ENCODE data around the gene CARF. TPM values are rescaled to one million over a fixed set of nuclear protein-coding genes. Genes with fewer than 3 reads are reported as not detected.

The CARF gene
- total and polyA plus RNA-seq, 2 of the 13 experiments (the other 11 are each of a cell fraction or from before 2014, with no cell fraction given): 3.0 to 5.4 TPM

DNA sequence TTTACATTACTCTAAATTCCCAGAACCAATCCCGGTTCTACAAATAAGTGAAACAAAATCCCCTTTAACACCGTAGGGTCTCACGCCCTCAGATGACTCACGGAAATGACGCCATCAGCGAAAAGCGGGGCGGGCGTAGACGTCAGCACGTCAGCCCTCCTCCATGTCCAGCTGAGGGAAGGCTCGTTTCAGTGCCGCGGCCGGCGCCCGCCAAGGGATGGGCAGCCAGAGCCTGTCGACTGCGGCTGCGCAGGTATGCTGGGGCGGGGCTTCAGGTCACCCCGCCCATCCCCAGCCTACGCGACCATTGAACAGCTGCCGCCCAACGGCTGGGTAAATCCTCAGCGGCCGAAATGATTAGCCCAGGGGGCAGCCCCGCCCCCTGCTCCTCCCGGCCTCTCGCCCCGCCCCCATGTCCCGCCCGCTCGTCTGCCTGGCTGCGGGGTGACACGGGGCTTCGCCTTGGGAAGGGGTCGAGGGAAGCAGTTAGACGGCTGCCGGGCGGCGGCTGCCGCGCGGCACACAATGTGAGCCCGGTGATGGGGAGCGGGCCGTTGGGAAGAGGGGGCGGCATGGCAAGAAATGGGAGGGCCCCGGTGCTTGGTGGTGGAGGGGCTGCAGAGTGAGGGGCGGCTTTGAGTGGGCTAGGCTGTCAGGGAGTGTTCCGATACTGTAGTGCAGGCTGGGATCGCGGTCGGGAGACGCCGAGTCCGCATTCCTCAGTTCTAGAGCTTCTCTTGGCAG is 102.6 kb downstream of the CARF start, which contains the start of gene NBEAL1 (continued):
- TF ChIP-seq, protein P1, sequence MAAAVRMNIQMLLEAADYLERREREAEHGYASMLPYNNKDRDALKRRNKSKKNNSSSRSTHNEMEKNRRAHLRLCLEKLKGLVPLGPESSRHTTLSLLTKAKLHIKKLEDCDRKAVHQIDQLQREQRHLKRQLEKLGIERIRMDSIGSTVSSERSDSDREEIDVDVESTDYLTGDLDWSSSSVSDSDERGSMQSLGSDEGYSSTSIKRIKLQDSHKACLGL (CRISPR knock-in tag; IDR thresholded peaks at IDR 0.05): peak; percentile 71
- no peak for TF ChIP-seq SCMH1 (CRISPR knock-in tag; IDR thresholded peaks at IDR 0.05; ENCODE audit: borderline replicate concordance)
- peak; percentile 89 for TF ChIP-seq ZNF501 (CRISPR knock-in tag; IDR thresholded peaks at IDR 0.05)
- TF ChIP-seq, protein P2, sequence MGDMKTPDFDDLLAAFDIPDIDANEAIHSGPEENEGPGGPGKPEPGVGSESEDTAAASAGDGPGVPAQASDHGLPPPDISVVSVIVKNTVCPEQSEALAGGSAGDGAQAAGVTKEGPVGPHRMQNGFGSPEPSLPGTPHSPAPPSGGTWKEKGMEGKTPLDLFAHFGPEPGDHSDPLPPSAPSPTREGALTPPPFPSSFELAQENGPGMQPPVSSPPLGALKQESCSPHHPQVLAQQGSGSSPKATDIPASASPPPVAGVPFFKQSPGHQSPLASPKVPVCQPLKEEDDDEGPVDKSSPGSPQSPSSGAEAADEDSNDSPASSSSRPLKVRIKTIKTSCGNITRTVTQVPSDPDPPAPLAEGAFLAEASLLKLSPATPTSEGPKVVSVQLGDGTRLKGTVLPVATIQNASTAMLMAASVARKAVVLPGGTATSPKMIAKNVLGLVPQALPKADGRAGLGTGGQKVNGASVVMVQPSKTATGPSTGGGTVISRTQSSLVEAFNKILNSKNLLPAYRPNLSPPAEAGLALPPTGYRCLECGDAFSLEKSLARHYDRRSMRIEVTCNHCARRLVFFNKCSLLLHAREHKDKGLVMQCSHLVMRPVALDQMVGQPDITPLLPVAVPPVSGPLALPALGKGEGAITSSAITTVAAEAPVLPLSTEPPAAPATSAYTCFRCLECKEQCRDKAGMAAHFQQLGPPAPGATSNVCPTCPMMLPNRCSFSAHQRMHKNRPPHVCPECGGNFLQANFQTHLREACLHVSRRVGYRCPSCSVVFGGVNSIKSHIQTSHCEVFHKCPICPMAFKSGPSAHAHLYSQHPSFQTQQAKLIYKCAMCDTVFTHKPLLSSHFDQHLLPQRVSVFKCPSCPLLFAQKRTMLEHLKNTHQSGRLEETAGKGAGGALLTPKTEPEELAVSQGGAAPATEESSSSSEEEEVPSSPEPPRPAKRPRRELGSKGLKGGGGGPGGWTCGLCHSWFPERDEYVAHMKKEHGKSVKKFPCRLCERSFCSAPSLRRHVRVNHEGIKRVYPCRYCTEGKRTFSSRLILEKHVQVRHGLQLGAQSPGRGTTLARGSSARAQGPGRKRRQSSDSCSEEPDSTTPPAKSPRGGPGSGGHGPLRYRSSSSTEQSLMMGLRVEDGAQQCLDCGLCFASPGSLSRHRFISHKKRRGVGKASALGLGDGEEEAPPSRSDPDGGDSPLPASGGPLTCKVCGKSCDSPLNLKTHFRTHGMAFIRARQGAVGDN (CRISPR knock-in tag; IDR thresholded peaks at IDR 0.05): peak; percentile 91
- TF ChIP-seq, protein P3, sequence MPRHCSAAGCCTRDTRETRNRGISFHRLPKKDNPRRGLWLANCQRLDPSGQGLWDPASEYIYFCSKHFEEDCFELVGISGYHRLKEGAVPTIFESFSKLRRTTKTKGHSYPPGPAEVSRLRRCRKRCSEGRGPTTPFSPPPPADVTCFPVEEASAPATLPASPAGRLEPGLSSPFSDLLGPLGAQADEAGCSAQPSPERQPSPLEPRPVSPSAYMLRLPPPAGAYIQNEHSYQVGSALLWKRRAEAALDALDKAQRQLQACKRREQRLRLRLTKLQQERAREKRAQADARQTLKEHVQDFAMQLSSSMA (CRISPR knock-in tag; IDR thresholded peaks at IDR 0.05): 0 out of 2 replicates have a peak, but pooled peaks have one; percentile 62
- TF ChIP-seq, protein P4, sequence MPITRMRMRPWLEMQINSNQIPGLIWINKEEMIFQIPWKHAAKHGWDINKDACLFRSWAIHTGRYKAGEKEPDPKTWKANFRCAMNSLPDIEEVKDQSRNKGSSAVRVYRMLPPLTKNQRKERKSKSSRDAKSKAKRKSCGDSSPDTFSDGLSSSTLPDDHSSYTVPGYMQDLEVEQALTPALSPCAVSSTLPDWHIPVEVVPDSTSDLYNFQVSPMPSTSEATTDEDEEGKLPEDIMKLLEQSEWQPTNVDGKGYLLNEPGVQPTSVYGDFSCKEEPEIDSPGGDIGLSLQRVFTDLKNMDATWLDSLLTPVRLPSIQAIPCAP (CRISPR knock-in tag; IDR thresholded peaks at IDR 0.05; ENCODE audit: low read depth): no peak
- peak; percentile 78; the same call in 1 of the 2 replicates for TF ChIP-seq ZNF772 (CRISPR knock-in tag; IDR thresholded peaks at IDR 0.05)
- peak; percentile 86; the same call in 1 of the 2 replicates for TF ChIP-seq ZNF563 (CRISPR knock-in tag; IDR thresholded peaks at IDR 0.05)
- TF ChIP-seq, protein P5, sequence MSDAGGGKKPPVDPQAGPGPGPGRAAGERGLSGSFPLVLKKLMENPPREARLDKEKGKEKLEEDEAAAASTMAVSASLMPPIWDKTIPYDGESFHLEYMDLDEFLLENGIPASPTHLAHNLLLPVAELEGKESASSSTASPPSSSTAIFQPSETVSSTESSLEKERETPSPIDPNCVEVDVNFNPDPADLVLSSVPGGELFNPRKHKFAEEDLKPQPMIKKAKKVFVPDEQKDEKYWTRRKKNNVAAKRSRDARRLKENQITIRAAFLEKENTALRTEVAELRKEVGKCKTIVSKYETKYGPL (CRISPR knock-in tag; IDR thresholded peaks at IDR 0.05): no peak
- TF ChIP-seq EHMT2 (IDR thresholded peaks at IDR 0.05; ENCODE audit: borderline replicate concordance, low read depth, low read length): no peak
- no peak for TF ChIP-seq ZNF737 (CRISPR knock-in tag; IDR thresholded peaks at IDR 0.05; ENCODE audit: borderline replicate concordance)
- TF ChIP-seq, protein P6, sequence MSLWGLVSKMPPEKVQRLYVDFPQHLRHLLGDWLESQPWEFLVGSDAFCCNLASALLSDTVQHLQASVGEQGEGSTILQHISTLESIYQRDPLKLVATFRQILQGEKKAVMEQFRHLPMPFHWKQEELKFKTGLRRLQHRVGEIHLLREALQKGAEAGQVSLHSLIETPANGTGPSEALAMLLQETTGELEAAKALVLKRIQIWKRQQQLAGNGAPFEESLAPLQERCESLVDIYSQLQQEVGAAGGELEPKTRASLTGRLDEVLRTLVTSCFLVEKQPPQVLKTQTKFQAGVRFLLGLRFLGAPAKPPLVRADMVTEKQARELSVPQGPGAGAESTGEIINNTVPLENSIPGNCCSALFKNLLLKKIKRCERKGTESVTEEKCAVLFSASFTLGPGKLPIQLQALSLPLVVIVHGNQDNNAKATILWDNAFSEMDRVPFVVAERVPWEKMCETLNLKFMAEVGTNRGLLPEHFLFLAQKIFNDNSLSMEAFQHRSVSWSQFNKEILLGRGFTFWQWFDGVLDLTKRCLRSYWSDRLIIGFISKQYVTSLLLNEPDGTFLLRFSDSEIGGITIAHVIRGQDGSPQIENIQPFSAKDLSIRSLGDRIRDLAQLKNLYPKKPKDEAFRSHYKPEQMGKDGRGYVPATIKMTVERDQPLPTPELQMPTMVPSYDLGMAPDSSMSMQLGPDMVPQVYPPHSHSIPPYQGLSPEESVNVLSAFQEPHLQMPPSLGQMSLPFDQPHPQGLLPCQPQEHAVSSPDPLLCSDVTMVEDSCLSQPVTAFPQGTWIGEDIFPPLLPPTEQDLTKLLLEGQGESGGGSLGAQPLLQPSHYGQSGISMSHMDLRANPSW (CRISPR knock-in tag; IDR thresholded peaks at IDR 0.05; ENCODE audit: borderline replicate concordance): peak; percentile 34; the same call in 1 of the 2 replicates
- no peak for TF ChIP-seq SRSF9 (IDR thresholded peaks at IDR 0.05; ENCODE audit: borderline replicate concordance, insufficient read depth, low read depth, low read length, poor library complexity, severe bottlenecking)
- peak; percentile 97 for TF ChIP-seq CREB1 (IDR thresholded peaks at IDR 0.05)
- TF ChIP-seq CREB1 (CRISPR knock-in tag; IDR thresholded peaks at IDR 0.05): peak; percentile 97
- peak; percentile 10; the same call in 1 of the 2 replicates for TF ChIP-seq KDM4B (CRISPR knock-in tag; IDR thresholded peaks at IDR 0.05)

All from HepG2 (cell line).